Measurements from ENCODE around the gene NAE1. TPM values are rescaled to one million over a fixed set of nuclear protein-coding genes. Genes with fewer than 3 reads are reported as not detected.

The NAE1 gene
- total RNA-seq, 2 experiments from 2014 or later = 89.1 to 91.2 TPM

GRCh38 chr16:66858740-66859396 lies 28.1 kb upstream of the NAE1 start:
- Histone ChIP-seq H3K27me3 (ENCODE audit: control insufficient read depth in 1 of 2, insufficient read depth in 2 of 2, low read length in 2 of 2) (no peaks in the 10 kb centered on the region), H3K27ac (ENCODE audit: low read depth in 1 of 2, low read length in 2 of 2) (no peak overlapping the region), H3K9me3 (ENCODE audit: control insufficient read depth in 1 of 2, insufficient read depth in 1 of 2, low read length in 2 of 2) (no peaks in the 10 kb centered on the region), H3K4me1 (ENCODE audit: insufficient read depth, low read length) (no peaks in the 10 kb centered on the region), H3K36me3 (ENCODE audit: insufficient read depth, low read length) (no peaks in the 10 kb centered on the region), H3K4me3 (ENCODE audit: low read length) (no peak overlapping the region)
- no peaks in the 10 kb centered on the region for H3K4me1 Mint-ChIP-seq (ENCODE audit: low read depth)
- ATAC-seq (ENCODE audit: poor library complexity) (no peak), DNase-seq (no peak)
- H3K4me3 Mint-ChIP-seq = no peak overlapping the region
- no peaks in the 10 kb centered on the region for H3K27me3 Mint-ChIP-seq
- intact Hi-C loops (cut with DNase I, micrococcal nuclease) = no loop called here
- no peaks in the 10 kb centered on the region for H3K36me3 Mint-ChIP-seq (ENCODE audit: low read depth)
- no peak overlapping the region for H3K27ac Mint-ChIP-seq
- CTCF ChIA-PET = interaction anchor here (0.8 kb wide), 1 partner anchor 9 kb away, joined by 3 read pairs; no protein-coding TSS in a partner anchor
- POLR2A ChIA-PET = no interaction called here
- no peaks in the 10 kb centered on the region for H3K9me3 Mint-ChIP-seq
- TF ChIP-seq CTCF (IDR thresholded peaks at IDR 0.05) = no peak

- ChIA-PET CTCF (no interaction called here), POLR2A (interaction anchor here (0.8 kb wide), 1 partner anchor 27 kb away, joined by 4 read pairs; the partner anchor contains the start of gene NAE1)
- H3K27ac Mint-ChIP-seq = no peak overlapping the region
- no peak overlapping the region for H3K4me3 ChIP-seq (ENCODE audit: low read length)
- H3K36me3 ChIP-seq (ENCODE audit: insufficient read depth, low read length) = no peaks in the 10 kb centered on the region
- no peaks in the 10 kb centered on the region for H3K4me1 ChIP-seq (ENCODE audit: insufficient read depth, low read length)
- no peaks in the 10 kb centered on the region for H3K9me3 ChIP-seq (ENCODE audit: control insufficient read depth in 1 of 2, insufficient read depth in 1 of 2, low read length in 2 of 2)
- DNase-seq = no peak
- no peaks in the 10 kb centered on the region for H3K27me3 ChIP-seq (ENCODE audit: control insufficient read depth in 1 of 2, insufficient read depth in 2 of 2, low read length in 2 of 2)
- H3K27me3 Mint-ChIP-seq = no peaks in the 10 kb centered on the region
- no peak overlapping the region for H3K4me3 Mint-ChIP-seq
- H3K4me1 Mint-ChIP-seq (ENCODE audit: low read depth) = no peaks in the 10 kb centered on the region
- no peak for TF ChIP-seq CTCF (IDR thresholded peaks at IDR 0.05)
- no peak overlapping the region for H3K27ac ChIP-seq (ENCODE audit: low read depth in 1 of 2, low read length in 2 of 2)
- intact Hi-C loops (cut with DNase I, micrococcal nuclease) = no loop called here
- H3K9me3 Mint-ChIP-seq = no peaks in the 10 kb centered on the region
- no peak for ATAC-seq (ENCODE audit: poor library complexity)
- H3K36me3 Mint-ChIP-seq (ENCODE audit: low read depth) = no peaks in the 10 kb centered on the region
Measured at GRCh38 chr16:66857437-66857836, 26.7 kb upstream of the NAE1 start.

- intact Hi-C loops (cut with DNase I, micrococcal nuclease) = no loop called here
- no peaks in the 10 kb centered on the region for H3K4me1 ChIP-seq (ENCODE audit: insufficient read depth, low read length)
- H3K36me3 ChIP-seq (ENCODE audit: insufficient read depth, low read length) = no peaks in the 10 kb centered on the region
- no peak overlapping the region for H3K4me3 Mint-ChIP-seq
- no peaks in the 10 kb centered on the region for H3K9me3 ChIP-seq (ENCODE audit: control insufficient read depth in 1 of 2, insufficient read depth in 1 of 2, low read length in 2 of 2)
- no peaks in the 10 kb centered on the region for H3K9me3 Mint-ChIP-seq
- H3K36me3 Mint-ChIP-seq (ENCODE audit: low read depth) = no peaks in the 10 kb centered on the region
- no peak for TF ChIP-seq CTCF (IDR thresholded peaks at IDR 0.05)
- no peaks in the 10 kb centered on the region for H3K27me3 ChIP-seq (ENCODE audit: control insufficient read depth in 1 of 2, insufficient read depth in 2 of 2, low read length in 2 of 2)
- H3K27ac ChIP-seq (ENCODE audit: low read depth in 1 of 2, low read length in 2 of 2) = no peak overlapping the region
- no peaks in the 10 kb centered on the region for H3K27me3 Mint-ChIP-seq
- no peak for DNase-seq
- ChIA-PET POLR2A (no interaction called here), CTCF (no interaction called here)
- H3K27ac Mint-ChIP-seq = no peak overlapping the region
- no peak overlapping the region for H3K4me3 ChIP-seq (ENCODE audit: low read length)
- no peaks in the 10 kb centered on the region for H3K4me1 Mint-ChIP-seq (ENCODE audit: low read depth)
- ATAC-seq (ENCODE audit: poor library complexity) = no peak
Measured at GRCh38 chr16:66856801-66857200, 26.0 kb upstream of the NAE1 start.
